HAP-1 (cell line): ENCODE data around the gene NEDD1.
A peak's percentile ranks its signal among the peaks of the same experiment; 100 is the strongest.

Experiments used
- DNase-seq, 2 experiments: peaks; one replicate each; pipeline ENCODE4 v3.0.0-alpha.2; 2016 to 2020; ENCODE audit warnings: low spot score in 2 of 2
- H3K27me3 ChIP-seq: fragments of 250-450 bp; sonication (Bioruptor Pico); 2 replicates; pipeline ENCODE4 v1.5.1; 2020; ENCODE audit warnings: low read depth, mild to moderate bottlenecking, moderate library complexity
- H3K36me3 ChIP-seq: fragments of 250-450 bp; sonication (Bioruptor Pico); replicated peaks from 2 replicates; pipeline ENCODE4 v1.5.1; 2020; ENCODE audit warnings: mild to moderate bottlenecking
- H3K4me1 ChIP-seq: fragments of 250-450 bp; sonication (Bioruptor Pico); 2 replicates; pipeline ENCODE4 v1.5.1; 2020; ENCODE audit warnings: mild to moderate bottlenecking
- H3K4me3 ChIP-seq: fragments of 250-450 bp; sonication (Bioruptor Pico); 2 replicates; pipeline ENCODE4 v1.5.1; 2020; ENCODE audit warnings: mild to moderate bottlenecking, moderate library complexity
- H3K9me3 ChIP-seq: fragments of 250-450 bp; sonication (Bioruptor Pico); 2 replicates; pipeline ENCODE4 v1.5.1; 2020; ENCODE audit warnings: mild to moderate bottlenecking, moderate library complexity
- in situ Hi-C: fragments of 300-500 bp; cut with MboI; formaldehyde crosslinking; loops from 3 replicates; pipeline ENCODE4 v1.14.3; 2020; ENCODE audit warnings: low sequenced_read_pairs, inconsistent platforms, mixed read lengths

The NEDD1 gene

GRCh38 chr12:96881608-96882007 is 25.4 kb upstream of the NEDD1 start:
- Histone ChIP-seq H3K4me3 (no peak overlapping the region), H3K9me3 (no peaks in the 10 kb centered on the region), H3K27me3 (no peaks in the 10 kb centered on the region), H3K4me1 (no peaks in the 10 kb centered on the region), H3K36me3 (no peaks in the 10 kb centered on the region)
- no peak for DNase-seq
- in situ Hi-C loops: no loop called here

DNA sequence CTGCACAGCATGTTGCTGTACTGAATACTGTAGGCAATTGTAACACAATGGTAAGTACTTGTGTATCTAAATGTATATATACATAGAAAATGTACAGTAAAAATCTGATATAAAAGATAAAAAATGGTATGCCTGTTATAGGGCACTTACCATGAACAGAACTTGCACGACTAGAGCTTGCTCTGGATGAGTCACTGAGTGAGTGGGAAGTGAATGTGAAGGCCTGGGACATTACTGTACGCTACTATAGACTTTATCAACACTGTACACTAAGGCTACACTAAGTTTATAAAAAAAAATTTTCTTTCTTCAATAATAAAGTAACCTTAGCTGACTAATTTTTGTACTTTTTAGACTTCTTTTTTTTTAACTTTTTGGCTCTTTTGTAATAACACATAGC is 24.2 kb upstream of the NEDD1 start:
- Histone ChIP-seq H3K4me3 (no peak overlapping the region), H3K27me3 (no peaks in the 10 kb centered on the region), H3K4me1 (no peaks in the 10 kb centered on the region), H3K36me3 (no peaks in the 10 kb centered on the region), H3K9me3 (no peaks in the 10 kb centered on the region)
- in situ Hi-C loops: no loop called here
- no peak for DNase-seq

DNA sequence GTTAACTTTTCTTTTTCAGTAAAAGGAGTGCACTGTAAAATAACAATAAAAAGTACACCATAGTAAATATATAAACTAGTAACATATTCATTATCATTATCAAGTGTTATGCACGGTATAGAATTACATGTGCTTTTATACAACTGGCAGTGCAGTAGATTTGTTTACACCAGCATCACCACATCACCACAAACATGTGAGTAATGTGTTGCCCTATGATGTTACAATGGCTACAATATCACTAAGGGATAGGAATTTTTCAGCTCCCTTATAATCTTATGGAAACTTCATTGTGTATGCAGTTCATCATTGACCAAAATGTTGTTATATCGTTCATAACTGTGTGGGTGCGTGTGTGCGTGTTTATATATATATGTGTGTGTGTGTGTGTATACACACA is 23.5 kb upstream of the NEDD1 start:
- no peaks in the 10 kb centered on the region for H3K36me3 ChIP-seq
- H3K27me3 ChIP-seq: no peaks in the 10 kb centered on the region
- no peaks in the 10 kb centered on the region for H3K4me1 ChIP-seq
- DNase-seq: no peak
- H3K4me3 ChIP-seq: no peak overlapping the region
- no peaks in the 10 kb centered on the region for H3K9me3 ChIP-seq
- in situ Hi-C loops: no loop called here

GRCh38 chr12:96886998-96887677 is 19.9 kb upstream of the NEDD1 start:
- Histone ChIP-seq H3K27me3 (no peaks in the 10 kb centered on the region), H3K9me3 (no peaks in the 10 kb centered on the region), H3K4me3 (no peak overlapping the region), H3K36me3 (no peaks in the 10 kb centered on the region), H3K4me1 (no peaks in the 10 kb centered on the region)
- no peak for DNase-seq
- in situ Hi-C loops: no loop called here

- no peaks in the 10 kb centered on the region for H3K4me1 ChIP-seq
- no peaks in the 10 kb centered on the region for H3K27me3 ChIP-seq
- no peaks in the 10 kb centered on the region for H3K9me3 ChIP-seq
- no peaks in the 10 kb centered on the region for H3K36me3 ChIP-seq
- in situ Hi-C loops: no loop called here
- no peak for DNase-seq
- H3K4me3 ChIP-seq: no peak overlapping the region
Measured at GRCh38 chr12:96889273-96889933, 17.7 kb upstream of the NEDD1 start.

DNA sequence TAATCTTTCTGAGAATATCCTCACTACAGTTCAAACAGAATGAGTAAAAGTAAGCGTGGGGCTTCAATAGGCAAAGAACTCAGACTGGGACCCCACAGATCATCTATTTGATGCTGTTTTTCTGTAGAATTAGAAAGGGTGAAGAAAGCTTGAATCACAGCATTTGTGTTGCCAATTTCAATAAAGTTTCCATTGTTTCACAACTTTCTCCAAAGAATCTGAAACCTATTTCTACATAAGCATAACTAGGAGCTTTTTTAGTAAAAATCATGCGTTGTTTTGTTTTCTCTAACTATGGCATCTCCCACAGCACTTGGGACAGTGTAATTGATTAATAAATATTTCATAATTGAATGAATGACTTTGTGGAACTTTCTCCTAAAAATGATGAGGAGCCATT is 16.7 kb upstream of the NEDD1 start:
- in situ Hi-C loops: no loop called here
- no peaks in the 10 kb centered on the region for H3K36me3 ChIP-seq
- no peaks in the 10 kb centered on the region for H3K27me3 ChIP-seq
- no peaks in the 10 kb centered on the region for H3K4me1 ChIP-seq
- no peaks in the 10 kb centered on the region for H3K9me3 ChIP-seq
- H3K4me3 ChIP-seq: no peak overlapping the region
- DNase-seq: no peak

- in situ Hi-C loops: no loop called here
- DNase-seq: no peak
Measured at GRCh38 chr12:96892104-96892503, 15.0 kb upstream of the NEDD1 start.

GRCh38 chr12:96897421-96897820 is 9.6 kb upstream of the NEDD1 start:
- Histone ChIP-seq H3K4me3 (no peak overlapping the region), H3K4me1 (no peaks in the 10 kb centered on the region), H3K36me3 (no peaks in the 10 kb centered on the region), H3K9me3 (no peaks in the 10 kb centered on the region), H3K27me3 (0 out of 2 replicates have a peak, but pooled peaks cover 4% of the 10 kb centered on the region)
- in situ Hi-C loops: no loop called here
- DNase-seq: no peak

More at GRCh38 chr12:96892104-96892503, 15.0 kb upstream of the NEDD1 start:
- Histone ChIP-seq H3K9me3 (no peaks in the 10 kb centered on the region), H3K4me1 (no peaks in the 10 kb centered on the region), H3K27me3 (no peaks in the 10 kb centered on the region), H3K4me3 (no peak overlapping the region), H3K36me3 (no peaks in the 10 kb centered on the region)

- 0 out of 2 replicates have a peak, but pooled peaks cover 4% of the 10 kb centered on the region for H3K27me3 ChIP-seq
- no peak overlapping the region for H3K4me3 ChIP-seq
- in situ Hi-C loops: no loop called here
- no peak for DNase-seq
- H3K4me1 ChIP-seq: no peaks in the 10 kb centered on the region
- no peaks in the 10 kb centered on the region for H3K36me3 ChIP-seq
- no peaks in the 10 kb centered on the region for H3K9me3 ChIP-seq
Measured at GRCh38 chr12:96901175-96901574, 5.9 kb upstream of the NEDD1 start.

- 0 out of 2 replicates have a peak, but pooled peaks cover 4% of the 10 kb centered on the region for H3K27me3 ChIP-seq
- no peaks in the 10 kb centered on the region for H3K36me3 ChIP-seq
- no peaks in the 10 kb centered on the region; the same call in 1 of the 2 replicates for H3K4me1 ChIP-seq
- no peak overlapping the region for H3K4me3 ChIP-seq
- no peaks in the 10 kb centered on the region for H3K9me3 ChIP-seq
- in situ Hi-C loops: no loop called here
- DNase-seq: no peak
Measured at GRCh38 chr12:96902076-96902475, 5.0 kb upstream of the NEDD1 start.

DNA sequence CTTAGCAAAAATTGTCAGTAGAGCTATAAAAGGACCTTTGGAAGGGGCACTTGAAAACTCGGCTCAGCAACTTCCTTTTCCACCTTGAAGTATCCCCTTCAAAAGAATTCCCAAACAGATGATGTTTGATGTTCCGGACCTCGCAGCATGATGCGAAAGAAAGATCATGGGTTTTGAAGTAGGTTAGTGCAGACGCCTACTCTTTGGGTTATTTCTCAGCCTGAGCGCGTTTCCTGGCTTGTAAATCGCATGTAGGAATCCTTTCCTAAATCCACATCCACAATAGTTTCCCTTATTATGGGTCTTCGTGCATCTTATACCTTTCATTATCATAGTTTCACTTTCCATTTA is 584 bp upstream of the NEDD1 start:
- DNase-seq: no peak
- in situ Hi-C loops: no loop called here
- no peaks in the 10 kb centered on the region for H3K9me3 ChIP-seq
- H3K4me1 ChIP-seq: peaks cover 6% of the 10 kb centered on the region
- H3K4me3 ChIP-seq: peak overlapping the region; percentile 54
- no peaks in the 10 kb centered on the region for H3K27me3 ChIP-seq
- peaks cover 7% of the 10 kb centered on the region; the same call in 1 of the 2 replicates for H3K36me3 ChIP-seq

DNA sequence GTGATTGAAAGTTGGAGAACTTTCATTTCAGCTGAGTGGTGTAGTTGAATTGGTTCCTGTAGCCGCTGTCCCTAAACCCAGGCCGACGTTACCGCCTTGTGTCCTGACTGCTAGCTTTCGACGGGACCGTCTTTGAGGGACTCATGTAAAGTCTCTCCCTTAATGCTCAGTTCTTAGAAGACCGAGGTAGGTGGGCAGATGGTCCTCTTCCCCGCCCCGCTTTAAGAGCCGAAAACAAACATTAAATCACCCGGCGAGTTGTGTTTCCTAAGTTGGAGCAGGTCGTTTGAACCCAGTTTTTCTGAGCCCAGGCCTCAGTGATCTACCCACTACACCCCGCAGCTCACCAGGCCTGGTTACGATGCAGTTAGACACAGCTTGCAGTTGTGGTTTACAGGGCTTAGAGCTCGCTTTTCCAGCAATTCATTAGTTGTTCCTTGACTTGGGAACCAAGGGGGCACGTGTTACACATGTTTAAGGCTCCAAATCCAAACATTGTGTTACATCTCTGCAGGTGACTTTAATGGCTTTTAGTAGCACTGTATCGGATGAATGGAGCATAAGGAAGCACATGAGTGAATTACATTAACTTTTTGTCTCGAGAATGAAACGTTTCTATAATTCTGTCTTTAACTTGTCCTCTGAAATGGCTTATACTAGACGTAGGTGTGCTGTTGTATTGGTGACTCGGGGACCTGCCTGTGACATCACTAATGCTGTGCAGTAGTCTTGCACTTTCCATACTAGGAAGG is 790 bp downstream of the NEDD1 start:
- peaks cover 6% of the 10 kb centered on the region for H3K4me1 ChIP-seq

DNA sequence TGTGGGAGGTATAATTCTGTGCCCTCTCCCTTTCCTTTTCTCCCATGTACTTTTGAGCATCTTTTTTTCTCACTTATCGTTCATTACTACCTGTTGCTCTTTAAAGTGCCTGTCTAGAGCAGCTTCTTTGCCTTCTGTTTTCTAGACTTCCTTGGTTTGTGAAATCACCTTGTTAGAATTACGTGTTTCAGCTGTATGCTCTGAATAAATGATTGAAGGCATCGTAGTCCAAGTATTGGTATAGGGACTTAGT is 1.3 kb downstream of the NEDD1 start:
- DNase-seq: no peak
- in situ Hi-C loops: no loop called here
- H3K27me3 ChIP-seq: no peaks in the 10 kb centered on the region
- peak overlapping the region; percentile 54 for H3K4me3 ChIP-seq
- H3K4me1 ChIP-seq: peaks cover 6% of the 10 kb centered on the region
- H3K9me3 ChIP-seq: no peaks in the 10 kb centered on the region
- peaks cover 8% of the 10 kb centered on the region; the same call in 1 of the 2 replicates for H3K36me3 ChIP-seq

More for the DNA sequence above, 790 bp downstream of the NEDD1 start:
- no peaks in the 10 kb centered on the region for H3K27me3 ChIP-seq
- peak overlapping the region; percentile 54 for H3K4me3 ChIP-seq
- H3K9me3 ChIP-seq: no peaks in the 10 kb centered on the region
- H3K36me3 ChIP-seq: peaks cover 8% of the 10 kb centered on the region; the same call in 1 of the 2 replicates
- peak; percentile 18 to 31 for DNase-seq
- in situ Hi-C loops: no loop called here

DNA sequence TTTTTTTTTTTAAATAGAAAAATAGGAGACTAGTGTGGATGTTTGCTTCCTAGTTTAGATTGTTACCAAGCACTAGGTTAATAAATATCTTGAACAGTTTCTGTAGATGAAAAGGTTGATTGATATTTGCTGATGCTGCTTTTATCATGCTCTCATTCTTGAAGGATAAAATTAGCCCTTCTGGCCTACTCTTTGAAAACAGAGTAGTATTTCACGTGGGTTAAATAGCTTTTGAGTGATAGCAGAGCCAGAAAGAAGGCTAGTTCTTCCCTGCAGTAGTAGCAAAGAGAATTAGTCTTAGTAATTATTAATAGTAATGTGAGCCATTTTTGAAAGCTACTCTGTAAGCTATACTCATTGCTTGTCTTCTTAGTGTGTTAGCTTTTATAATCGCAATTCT is 5.2 kb downstream of the NEDD1 start:
- no peak overlapping the region for H3K4me3 ChIP-seq
- peaks cover 11% of the 10 kb centered on the region for H3K36me3 ChIP-seq
- no peaks in the 10 kb centered on the region for H3K27me3 ChIP-seq
- H3K9me3 ChIP-seq: no peaks in the 10 kb centered on the region
- in situ Hi-C loops: no loop called here
- peaks cover 6% of the 10 kb centered on the region; the same call in 1 of the 2 replicates for H3K4me1 ChIP-seq
- no peak for DNase-seq
